CD4-positive, alpha-beta T cell treated with Interleukin-12 subunit alpha and Interleukin-12 subunit beta, for 1 hour (primary cell): ENCODE data around the gene ZSCAN10.

Experiments
- DNase-seq: peaks from one replicate; pipeline ENCODE4 v3.0.0-alpha.2; 2020

The ZSCAN10 gene

GRCh38 chr16:3101841-3102470 lies 2.9 kb upstream of the ZSCAN10 start:
- peak; percentile 41 for DNase-seq

DNA sequence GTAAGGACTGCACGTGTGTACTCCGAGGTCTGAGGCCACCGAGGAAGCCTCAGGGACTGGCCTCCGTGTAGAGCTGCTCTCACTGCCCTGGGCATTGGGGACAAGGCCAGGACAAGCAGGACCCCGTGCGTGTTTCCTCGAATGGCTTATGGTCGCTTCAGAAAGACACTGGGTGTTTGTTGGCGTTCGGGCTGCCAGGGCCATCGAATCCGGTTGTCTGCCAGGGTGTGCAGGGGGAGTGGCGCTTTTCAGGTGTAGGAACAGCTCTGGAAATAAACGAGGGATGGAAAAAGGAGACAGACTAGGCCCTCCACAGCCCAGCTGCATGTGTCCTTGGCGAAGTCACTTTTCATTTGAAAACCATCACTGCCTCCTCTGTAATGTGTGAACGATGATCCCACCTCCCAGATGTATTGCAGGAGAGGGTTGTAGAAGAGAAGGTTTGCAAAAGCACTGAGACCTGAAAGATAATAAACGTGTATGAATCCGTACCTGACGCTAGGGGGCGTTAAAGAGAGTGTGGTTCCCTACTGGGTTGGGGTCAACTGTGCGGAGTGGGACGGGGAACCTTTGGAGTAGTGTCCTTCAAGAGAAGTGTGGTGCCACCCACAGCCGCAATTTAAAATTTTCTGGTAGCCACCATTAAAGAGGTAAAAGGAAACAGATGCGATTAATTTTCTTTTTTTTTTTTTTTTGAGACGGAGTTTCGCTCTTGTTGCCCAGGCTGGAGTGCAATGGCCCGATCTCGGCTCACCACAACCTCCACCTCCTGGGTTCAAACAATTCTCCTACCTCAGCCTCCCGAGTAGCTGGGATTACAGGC lies 2.1 kb upstream of the ZSCAN10 start:
- peak; percentile 72 for DNase-seq

- DNase-seq = peak; percentile 93
Observed at GRCh38 chr16:3099732-3100499, 822 bp upstream of the ZSCAN10 start.

GRCh38 chr16:3099395-3099731 lies 269 bp upstream of the ZSCAN10 start:
- DNase-seq = no peak

GRCh38 chr16:3097266-3097665 lies 1.8 kb downstream of the ZSCAN10 start:
- no peak for DNase-seq

- DNase-seq = no peak
Observed at GRCh38 chr16:3096362-3096761, 2.7 kb downstream of the ZSCAN10 start.

DNA sequence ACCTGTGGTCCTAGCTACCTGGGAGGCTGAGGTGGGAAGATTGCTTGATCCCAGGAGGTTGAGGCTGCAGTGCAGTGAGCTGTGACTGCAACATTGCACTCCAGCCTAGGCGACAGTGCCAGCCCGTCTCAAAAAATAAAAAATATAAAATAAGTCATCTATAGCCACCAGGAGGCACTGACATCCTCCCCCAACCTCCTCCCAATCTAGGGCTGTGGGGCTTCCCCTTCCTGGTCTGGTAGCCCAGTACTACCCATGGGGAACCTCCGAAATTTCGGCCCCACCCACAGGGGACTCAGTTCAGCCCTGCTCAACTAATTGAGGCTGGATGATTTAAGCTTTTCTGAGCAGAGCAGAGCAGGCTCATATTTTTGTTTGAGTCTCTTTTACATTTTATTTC lies 3.2 kb downstream of the ZSCAN10 start:
- DNase-seq = peak; percentile 83

DNA sequence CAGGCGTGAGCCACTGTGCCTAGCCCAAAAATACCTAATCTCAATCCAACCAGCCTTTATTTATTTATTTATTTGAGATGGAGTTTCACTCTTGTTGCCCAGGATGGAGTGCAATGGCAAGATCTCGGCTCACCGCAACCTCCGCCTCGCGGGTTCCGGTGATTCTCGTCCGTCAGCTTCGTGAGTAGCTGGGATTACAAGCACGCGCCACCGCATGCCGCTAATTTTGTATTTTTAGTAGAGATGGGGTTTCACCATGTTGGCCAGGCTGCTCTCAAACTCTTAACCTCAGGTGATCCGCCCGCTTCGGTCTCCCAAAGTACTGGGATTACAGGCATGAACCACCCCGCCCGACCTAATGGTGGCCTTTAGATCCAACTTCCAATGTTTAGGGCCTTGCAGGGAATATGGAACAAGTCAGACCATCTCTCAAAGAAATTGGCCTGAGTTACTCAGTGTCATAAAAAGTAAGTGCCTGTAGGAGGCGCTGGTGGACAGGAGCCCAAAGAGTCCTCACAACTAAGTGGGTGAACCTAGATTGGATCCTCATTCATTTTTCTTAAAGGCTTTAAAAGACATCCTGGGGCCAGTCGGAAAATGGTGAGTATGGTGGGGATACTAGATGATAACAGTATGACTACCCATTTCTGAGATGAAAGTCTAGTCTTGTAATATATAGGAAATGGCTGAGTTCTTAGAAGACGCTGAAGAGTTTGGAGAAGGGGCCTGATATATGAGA lies 4.6 kb downstream of the ZSCAN10 start:
- DNase-seq = peak; percentile 77

DNA sequence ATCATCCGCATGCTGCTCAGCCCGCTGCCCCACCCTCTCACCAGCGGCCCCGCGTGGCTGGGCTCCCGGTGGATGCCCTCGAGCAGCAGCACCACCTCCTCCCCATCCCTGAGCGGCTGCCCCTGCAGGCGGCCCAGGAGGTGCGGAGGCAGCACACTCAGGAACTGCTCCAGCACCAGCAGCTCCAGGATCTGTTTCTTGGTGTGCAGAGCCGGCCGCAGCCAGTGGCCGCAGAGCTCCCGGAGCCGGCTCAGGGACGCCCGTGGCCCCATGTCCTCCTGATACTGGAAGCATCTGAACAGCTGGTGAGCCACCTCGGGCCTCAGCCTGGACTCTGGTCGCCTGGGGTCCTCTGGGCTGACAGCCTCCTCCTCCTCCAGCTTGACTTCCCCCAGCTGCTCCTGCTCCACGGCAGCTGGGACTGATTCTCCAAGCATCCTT lies 6.6 kb downstream of the ZSCAN10 start:
- no peak for DNase-seq

DNA sequence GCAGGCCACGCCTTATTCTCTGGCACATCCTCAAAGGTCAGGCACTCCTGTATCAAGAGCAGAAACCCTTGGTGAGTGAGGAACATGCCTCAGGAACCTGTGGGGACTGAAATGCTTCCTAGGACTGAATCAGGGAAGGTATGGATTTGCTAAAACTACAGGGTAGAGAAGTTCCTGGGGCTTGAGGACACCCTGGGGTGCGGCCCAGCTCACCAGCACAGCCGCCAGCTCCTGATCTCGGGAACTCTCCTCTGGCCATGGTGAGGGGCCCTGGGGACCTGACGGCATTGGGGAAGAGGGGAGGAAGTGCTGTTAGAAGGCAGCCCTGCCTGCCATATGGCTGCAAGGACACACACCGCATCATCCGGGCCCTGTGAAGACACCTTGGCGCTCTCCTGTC lies 7.5 kb downstream of the ZSCAN10 start:
- no peak for DNase-seq

GRCh38 chr16:3089717-3090592 lies 9.1 kb downstream of the ZSCAN10 start:
- DNase-seq = no peak

- DNase-seq = no peak
Observed at GRCh38 chr16:3088925-3089716, 10.0 kb downstream of the ZSCAN10 start.

DNA sequence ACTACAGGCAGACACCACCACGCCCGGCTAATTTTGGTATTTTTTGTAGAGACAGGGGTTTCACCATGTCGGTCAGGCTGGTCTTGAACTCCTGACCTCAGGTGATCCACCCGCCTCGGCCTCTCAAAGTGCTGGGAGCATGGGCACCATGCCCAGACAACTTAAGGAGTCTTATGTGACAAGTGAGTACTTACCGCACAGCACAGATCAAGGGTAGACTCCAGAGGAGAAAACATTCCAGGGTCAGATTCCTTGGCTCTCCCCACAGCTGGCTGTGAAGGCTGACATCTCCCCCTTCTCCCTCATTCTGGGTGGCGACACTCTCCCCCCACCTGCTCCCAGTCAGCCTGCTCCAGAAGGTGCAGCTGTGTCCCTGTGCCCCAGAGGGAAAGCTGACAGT lies 10.6 kb downstream of the ZSCAN10 start:
- DNase-seq = no peak

GRCh38 chr16:3087243-3088235 lies 11.6 kb downstream of the ZSCAN10 start:
- DNase-seq = no peak

DNA sequence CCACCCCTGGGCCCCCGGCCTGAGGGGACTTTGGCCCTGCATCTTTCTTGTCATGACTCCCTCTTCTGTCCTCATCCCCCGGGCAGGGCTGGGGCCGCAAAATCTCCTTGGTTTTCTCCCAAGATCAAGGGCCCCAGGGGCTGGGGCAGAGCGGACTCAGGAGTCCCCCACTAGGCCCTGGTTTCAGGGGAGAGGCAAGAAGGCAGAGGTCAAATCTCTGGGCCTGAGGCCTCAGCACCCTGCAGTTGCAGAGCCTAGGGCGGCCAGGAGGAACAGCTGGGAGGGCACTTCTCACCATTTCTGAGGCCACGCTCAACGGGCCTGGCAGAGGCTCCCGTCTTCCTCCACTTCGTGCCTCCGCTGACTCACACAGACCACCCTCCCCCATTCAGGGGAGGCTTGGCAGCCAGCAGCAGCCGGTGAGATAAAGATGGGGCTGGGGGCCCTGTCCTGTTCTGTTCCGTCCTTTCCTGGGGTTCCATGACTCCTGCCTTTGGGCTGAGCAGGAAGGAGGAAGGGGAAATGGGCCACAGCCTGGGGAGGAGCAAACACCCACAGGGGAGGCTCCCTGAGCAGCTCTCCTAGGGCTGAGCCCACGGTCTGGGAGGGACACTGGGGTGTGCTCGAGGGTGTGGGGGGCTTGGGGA lies 12.4 kb downstream of the ZSCAN10 start:
- no peak for DNase-seq

DNA sequence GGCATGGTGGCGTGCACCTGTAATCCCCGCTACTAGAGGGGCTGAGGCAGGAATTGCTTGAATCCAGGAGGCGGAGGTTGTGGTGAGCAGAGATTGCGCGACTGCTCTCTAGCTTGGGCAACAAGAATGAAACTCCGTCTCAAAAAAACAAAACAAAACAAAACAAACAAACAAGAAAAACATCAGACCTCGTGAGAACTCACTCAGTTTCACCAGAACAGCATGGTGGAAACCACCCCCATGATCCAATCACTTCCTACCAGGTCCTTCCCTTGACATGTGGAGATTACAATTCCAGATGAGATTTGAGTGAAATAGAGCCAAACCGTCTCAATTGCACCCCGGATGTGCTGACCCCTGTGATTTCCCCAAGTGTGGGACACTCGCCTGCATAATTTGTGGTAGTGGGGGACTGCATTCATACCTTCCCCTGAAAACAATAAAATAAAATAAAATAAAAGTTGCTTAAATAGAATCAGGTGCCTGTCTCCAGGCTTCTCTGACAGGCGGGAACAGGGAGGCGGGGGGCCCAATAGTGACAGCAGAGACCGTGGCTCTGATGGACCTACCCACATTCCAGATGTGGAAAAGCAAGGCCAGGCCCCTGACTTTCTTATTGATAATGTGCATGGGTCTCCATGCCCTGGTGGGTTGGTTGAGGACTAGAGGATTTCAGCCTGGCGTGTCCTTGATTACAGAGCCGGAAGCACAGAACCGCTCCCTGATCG lies 13.1 kb downstream of the ZSCAN10 start:
- DNase-seq = no peak

GRCh38 chr16:3084969-3085670 lies 14.0 kb downstream of the ZSCAN10 start:
- no peak for DNase-seq

GRCh38 chr16:3084491-3084890 lies 14.6 kb downstream of the ZSCAN10 start:
- no peak for DNase-seq
